Stomach (tissue), 19 donors: ENCODE data around the gene RNF213. TPM values are rescaled to one million over a fixed set of nuclear protein-coding genes. Genes with fewer than 3 reads are reported as not detected.

Source experiments
- DNase-seq, 2 donors: peaks; one replicate each; pipeline versions ENCODE4 v3.0.0 to v3.0.0-alpha.2; 2013 to 2019
- H3K27ac ChIP-seq, 5 donors: fragments of 200-600 bp in 4 of 5; sonication (generic) in 4 of 5; one replicate each; pipeline ENCODE4 v1.5.1; 2013 to 2019; ENCODE audit warnings: mild to moderate bottlenecking in 1 of 5, moderate library complexity in 1 of 5
- H3K27me3 ChIP-seq, 3 donors: fragments of 200-600 bp; sonication (generic); one replicate each; pipeline ENCODE4 v1.5.1; 2017 to 2019; ENCODE audit warnings: mixed run types in 1 of 3
- H3K36me3 ChIP-seq, 4 donors: fragments of 200-600 bp; sonication (generic); 1 replicate in 3 of 4; 2 replicates in 1 of 4; pipeline ENCODE4 v1.5.1; 2016 to 2019
- H3K4me1 ChIP-seq, 4 donors: fragments of 200-600 bp; sonication (generic); one replicate each; pipeline ENCODE4 v1.5.1; 2016 to 2019
- H3K4me3 ChIP-seq, 4 donors: fragments of 200-600 bp; sonication (generic) in 3 of 4; one replicate each; pipeline ENCODE4 v1.5.1; 2016 to 2019; ENCODE audit warnings: mild to moderate bottlenecking in 1 of 4
- H3K9me3 ChIP-seq, 4 donors: fragments of 200-600 bp; sonication (generic); one replicate each; pipeline ENCODE4 v1.5.1; 2016 to 2019
- EP300 ChIP-seq: sonication (generic); formaldehyde crosslinking; IDR thresholded peaks from one replicate; pipeline ENCODE4 v1.6.1; 2017; ENCODE audit warnings: antibody characterized with exemption
- POLR2A ChIP-seq, 4 donors: fragments of 450-650 bp; IDR thresholded peaks; one replicate each; pipeline ENCODE4 v1.6.1; 2016; ENCODE audit warnings: antibody characterized with exemption in 4 of 4, control low read depth in 2 of 4, mild to moderate bottlenecking in 1 of 4, moderate library complexity in 1 of 4
- POLR2AphosphoS5 ChIP-seq, 3 donors: sonication (generic); formaldehyde crosslinking; IDR thresholded peaks; one replicate each; pipeline ENCODE4 v1.6.1; 2016; ENCODE audit warnings: antibody characterized with exemption in 3 of 3
- WGBS, 5 donors: extraction: QIAGEN DNeasy Blood & Tissue Kit in 3 of 5; methylation state at CpG; one replicate each; pipeline versions ENCODE4 v1.1.5 to v1.1.7; 2013 to 2018; 5-methylcytosine and 5-hydroxymethylcytosine counted together
- intact Hi-C: fragments of 100-400 bp; cut with DNase I; formaldehyde crosslinking; loops from one replicate; pipeline ENCODE4 v1.15.1; 2023; ENCODE audit warnings: low total_unique reads
- long read RNA-seq, 10 donors: transcript quantifications; one replicate each; lab custom pipeline, GENCODE V29; 2026
- polyA plus RNA-seq, 3 donors: library from polyadenylated mRNA; stranded (reverse); fragments of 200-250 nt; gene quantifications; one replicate each; pipeline ENCODE4 v1.2.3, GENCODE V29; 2013
- total RNA-seq, 5 donors: library from RNA; depleted of rRNA; stranded (reverse); fragments of >200 nt; gene quantifications; one replicate each; pipeline versions ENCODE4 v1.1.0 to v1.2.3, GENCODE V29; 2014 to 2016
- TF ChIP-seq, protein P1 (sequence below), 7 experiments: fragments of 450-650 bp in 4 of 7; fragments of 200-600 bp in 3 of 7; sonication (generic) in 3 of 7; IDR thresholded peaks; one replicate each; pipeline ENCODE4 v1.5.1; 2016 to 2019; ENCODE audit warnings: antibody characterized with exemption in 7 of 7, control low read depth in 2 of 7, mild to moderate bottlenecking in 1 of 7
- donor health status: healthy with polysubstance abuse.
- donor health status: Bipolar disorder and iron deficiency.
- donor health status: healthy.

RNF213 gene
- total RNA-seq = 100 to 1,000 TPM in 4 of 5 donors, 10 to 100 TPM in 1; 84.8 to 358 (median 208) TPM
- 10 to 100 TPM; 12.3 to 29.6 (median 12.4) TPM for polyA plus RNA-seq
- long read RNA-seq, donor 1 = 0 reads
- long read RNA-seq, donor 2, partial matches to known transcripts = 5 of 5 reads
- long read RNA-seq, donor 2, other reads (novel, unspliced or antisense) = 0 of 5 reads
- long read RNA-seq, donor 3, partial matches to known transcripts = 0 of 1 reads
- long read RNA-seq, donor 3, other reads (novel, unspliced or antisense) = 0 of 1 reads
- long read RNA-seq, donor 4 = 0 reads
- long read RNA-seq, donor 5, partial matches to known transcripts = 8 of 8 reads
- long read RNA-seq, donor 5, other reads (novel, unspliced or antisense) = 0 of 8 reads
- long read RNA-seq, donor 6, partial matches to known transcripts = 9 of 9 reads
- long read RNA-seq, donor 6, other reads (novel, unspliced or antisense) = 0 of 9 reads
- long read RNA-seq, donor 7 = 0 reads
- long read RNA-seq, donor 8 = 0 reads
- long read RNA-seq, donor 9 = 0 reads
- long read RNA-seq, donor 10 = 0 reads

DNA sequence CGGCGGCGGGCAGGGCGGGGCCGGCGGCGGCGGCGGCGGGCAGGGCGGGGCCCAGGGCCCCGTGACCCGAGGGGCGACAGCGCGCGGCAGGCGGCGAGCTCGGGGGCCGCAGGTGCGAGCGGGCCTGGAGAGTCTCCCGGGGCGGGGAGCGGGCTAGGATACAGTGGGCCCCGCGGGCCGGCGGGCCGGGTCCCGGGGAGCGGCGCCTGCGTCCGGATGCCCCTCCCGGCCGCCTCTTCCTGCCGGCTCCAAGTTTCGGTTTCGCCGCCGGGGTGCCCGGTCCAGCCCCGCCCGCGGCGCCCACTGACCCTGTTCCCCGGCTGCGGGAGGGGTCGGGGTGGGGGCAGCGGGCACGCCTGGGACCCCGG is at the start of gene RNF213:
Gene RNF213, plus strand, starts transcription at position 62 of the 368 bp plus-strand sequence. CDS start 2,830 bp downstream, outside the sequence.
- DNase-seq = peak; percentile 68 to 81
- TF ChIP-seq POLR2AphosphoS5 (IDR thresholded peaks at IDR 0.05) (peak in 2 of 3 donors; percentile 52 to 61), POLR2A (IDR thresholded peaks at IDR 0.05) (no peak)
- Histone ChIP-seq H3K9me3 (no peaks in the 10 kb centered on the region), H3K36me3 (peaks cover 0 to 8% (median 5%) of the 10 kb centered on the region in 4 donors), H3K27ac (peak within 1 kb of the TSS; percentile 99 to 100 (median 99)), H3K4me1 (peaks cover 34 to 54% (median 52%) of the 10 kb centered on the region in 4 donors), H3K27me3 (no peaks in the 10 kb centered on the region), H3K4me3 (peak within 1 kb of the TSS; percentile 84 to 96 (median 92))
- intact Hi-C loops = no loop called here
- WGBS, 5 donors = 0 to 1% (median 0%) methylated on average over 16 to 45 of the region's 54 CpGs; no CpG with 5 or more reads in 1 of the 5 donors

DNA sequence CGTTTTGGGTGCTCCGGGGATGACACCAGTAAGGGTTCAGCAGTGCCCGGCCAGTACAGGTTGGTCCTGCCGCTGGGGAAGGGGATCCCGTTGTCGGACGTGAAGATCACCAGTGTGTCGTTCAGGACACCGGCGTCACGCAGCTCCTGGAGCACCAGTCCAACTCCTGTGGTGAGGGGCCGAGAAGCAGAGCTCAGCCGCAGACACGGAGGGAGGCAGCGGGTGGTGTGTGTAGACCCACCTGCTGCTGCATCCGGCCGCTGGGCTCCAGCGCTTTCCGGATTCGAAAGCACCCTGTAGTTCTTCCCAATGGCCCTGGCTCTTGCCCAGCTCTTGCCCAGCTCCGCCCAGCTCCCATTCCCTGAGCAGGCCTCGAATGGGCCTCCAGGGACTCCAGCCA is 48.5 kb upstream of the RNF213 start:
- intact Hi-C loops = no loop called here
- peaks cover 23 to 97% (median 93%) of the 10 kb centered on the region in 4 donors for H3K36me3 ChIP-seq
- TF ChIP-seq POLR2AphosphoS5 (IDR thresholded peaks at IDR 0.05) = no peak
- TF ChIP-seq, protein P1, sequence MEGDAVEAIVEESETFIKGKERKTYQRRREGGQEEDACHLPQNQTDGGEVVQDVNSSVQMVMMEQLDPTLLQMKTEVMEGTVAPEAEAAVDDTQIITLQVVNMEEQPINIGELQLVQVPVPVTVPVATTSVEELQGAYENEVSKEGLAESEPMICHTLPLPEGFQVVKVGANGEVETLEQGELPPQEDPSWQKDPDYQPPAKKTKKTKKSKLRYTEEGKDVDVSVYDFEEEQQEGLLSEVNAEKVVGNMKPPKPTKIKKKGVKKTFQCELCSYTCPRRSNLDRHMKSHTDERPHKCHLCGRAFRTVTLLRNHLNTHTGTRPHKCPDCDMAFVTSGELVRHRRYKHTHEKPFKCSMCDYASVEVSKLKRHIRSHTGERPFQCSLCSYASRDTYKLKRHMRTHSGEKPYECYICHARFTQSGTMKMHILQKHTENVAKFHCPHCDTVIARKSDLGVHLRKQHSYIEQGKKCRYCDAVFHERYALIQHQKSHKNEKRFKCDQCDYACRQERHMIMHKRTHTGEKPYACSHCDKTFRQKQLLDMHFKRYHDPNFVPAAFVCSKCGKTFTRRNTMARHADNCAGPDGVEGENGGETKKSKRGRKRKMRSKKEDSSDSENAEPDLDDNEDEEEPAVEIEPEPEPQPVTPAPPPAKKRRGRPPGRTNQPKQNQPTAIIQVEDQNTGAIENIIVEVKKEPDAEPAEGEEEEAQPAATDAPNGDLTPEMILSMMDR (IDR thresholded peaks at IDR 0.05) = no peak
- no peak for TF ChIP-seq POLR2A (IDR thresholded peaks at IDR 0.05)
- no peak for TF ChIP-seq EP300
- H3K27ac ChIP-seq = no peak overlapping the region
- H3K4me3 ChIP-seq = no peak overlapping the region
- H3K4me1 ChIP-seq = peaks cover 0 to 4% (median 0%) of the 10 kb centered on the region in 4 donors
- no peak for DNase-seq
- H3K9me3 ChIP-seq = no peaks in the 10 kb centered on the region
- no peaks in the 10 kb centered on the region for H3K27me3 ChIP-seq
- WGBS, 5 donors = 88 to 93% (median 91%) methylated on average over 7 to 22 of the region's 22 CpGs

DNA sequence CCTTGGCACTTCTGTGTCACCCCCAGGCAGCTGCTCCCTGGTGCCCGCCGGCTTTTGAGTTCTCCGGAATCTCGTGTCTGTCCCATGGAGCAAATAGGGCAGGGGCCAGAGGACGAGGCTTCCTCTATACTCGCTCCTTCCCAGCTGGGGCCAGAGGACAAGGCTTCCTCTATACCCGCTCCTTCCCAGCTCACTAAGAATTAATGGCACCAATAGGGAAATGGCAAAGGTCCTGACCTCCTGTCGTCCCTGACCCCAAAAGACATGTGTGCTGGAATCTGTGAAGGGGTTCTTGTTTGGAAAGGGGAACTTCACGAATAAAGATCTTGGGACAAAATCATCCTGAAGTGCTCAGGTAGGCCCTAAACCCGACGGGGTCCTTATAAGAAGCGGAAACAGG is 48.1 kb upstream of the RNF213 start:
- no peak for DNase-seq
- 90 to 93% (median 92%) methylated on average over 12 of the region's 12 CpGs for WGBS, 5 donors
- intact Hi-C loops = no loop called here
- Histone ChIP-seq H3K36me3 (peaks cover 23 to 98% (median 97%) of the 10 kb centered on the region in 4 donors), H3K4me1 (peaks cover 0 to 7% (median 0%) of the 10 kb centered on the region in 4 donors), H3K27ac (no peak overlapping the region), H3K27me3 (no peaks in the 10 kb centered on the region), H3K4me3 (no peak overlapping the region), H3K9me3 (no peaks in the 10 kb centered on the region)
- TF ChIP-seq, protein P1 (IDR thresholded peaks at IDR 0.05) = no peak
- TF ChIP-seq POLR2A (IDR thresholded peaks at IDR 0.05) (no peak), EP300 (no peak), POLR2AphosphoS5 (IDR thresholded peaks at IDR 0.05) (no peak)

DNA sequence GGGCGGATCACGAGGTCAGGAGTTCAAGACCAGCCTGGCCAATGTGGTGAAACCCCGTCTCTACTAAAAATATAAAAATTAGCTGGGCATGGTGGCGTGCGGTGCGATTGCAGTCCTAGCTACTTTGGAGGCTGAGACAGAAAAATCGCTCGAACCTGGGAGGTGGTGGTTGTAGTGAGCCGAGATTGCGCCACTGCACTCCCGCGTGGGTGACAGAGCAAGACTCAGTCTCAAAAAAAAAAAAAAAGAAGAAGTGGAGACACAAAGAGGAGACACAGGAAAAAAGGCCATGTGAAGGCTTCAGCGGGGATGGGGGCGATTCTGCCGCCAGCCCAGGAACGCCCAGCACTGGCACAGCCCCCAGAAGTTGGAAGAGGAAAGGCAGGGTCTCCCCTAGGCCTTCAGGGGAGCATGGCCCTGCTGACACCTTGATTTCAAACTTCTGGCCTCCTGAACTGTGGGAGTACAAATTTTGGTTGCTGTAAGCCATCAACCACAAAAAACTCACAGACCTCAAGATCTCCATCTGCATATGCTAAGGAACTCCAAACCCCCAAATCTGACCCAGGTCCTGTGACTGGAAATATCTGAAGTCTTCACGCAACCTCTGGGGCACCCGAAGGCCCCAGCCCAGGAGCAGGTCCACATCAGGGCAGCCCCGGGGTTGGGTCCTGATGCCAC is 47.5 kb upstream of the RNF213 start:
- intact Hi-C loops = no loop called here
- Histone ChIP-seq H3K4me3 (no peak overlapping the region), H3K27ac (no peak overlapping the region), H3K9me3 (no peaks in the 10 kb centered on the region), H3K36me3 (peaks cover 23 to 100% (median 99%) of the 10 kb centered on the region in 4 donors), H3K4me1 (peaks cover 0 to 12% (median 4%) of the 10 kb centered on the region in 4 donors), H3K27me3 (no peaks in the 10 kb centered on the region)
- TF ChIP-seq EP300 = no peak
- TF ChIP-seq POLR2AphosphoS5 (IDR thresholded peaks at IDR 0.05) = no peak
- TF ChIP-seq POLR2A (IDR thresholded peaks at IDR 0.05) = no peak
- TF ChIP-seq, protein P1 (IDR thresholded peaks at IDR 0.05) = no peak
- no peak for DNase-seq
- 83 to 87% (median 87%) methylated on average over 18 to 19 of the region's 19 CpGs for WGBS, 5 donors
